H1 (cell line): ENCODE data around the gene SLC24A3. TPM values are rescaled to one million over a fixed set of nuclear protein-coding genes. Genes with fewer than 3 reads are reported as not detected.

Experiments used
- CTCF ChIA-PET: fragments of 300-600 bp; sonication (Branson Sonifier 250); formaldehyde crosslinking; loops from one replicate; lab custom pipeline; 2021; ENCODE audit not compliant: partially characterized antibody; lab: Charles Lee
- POLR2A ChIA-PET: fragments of 300-600 bp; sonication (Branson Sonifier 250); formaldehyde crosslinking; loops from one replicate; lab custom pipeline; 2021; ENCODE audit warnings: inconsistent platforms; ENCODE audit not compliant: partially characterized antibody; lab: Charles Lee
- DNase-seq, 2 experiments: peaks; one replicate each; pipeline versions ENCODE4 v3.0.0 to v3.0.0-alpha.2; 2010 to 2022; ENCODE audit warnings: low spot score in 2 of 2, low read depth in 1 of 2, mixed read lengths in 1 of 2
- FAIRE-seq: peaks from 2 replicates; lab custom pipeline; 2011; peaks lifted over from hg19 to GRCh38; lab: Jason Lieb, UNC
- H2AFZ ChIP-seq: 2 replicates; pipeline ENCODE4 v1.8.1; 2012; ENCODE audit warnings: low read length, inconsistent platforms
- H2AK5ac ChIP-seq: 2 replicates; pipeline ENCODE4 v1.6.1; 2013; ENCODE audit warnings: low read depth, low read length
- H2BK120ac ChIP-seq: replicated peaks from 2 replicates; pipeline ENCODE3; 2013; ENCODE audit warnings: low read depth, low read length, inconsistent platforms
- H2BK12ac ChIP-seq: 2 replicates; pipeline ENCODE4 v1.6.1; 2013; ENCODE audit warnings: low read depth, low read length
- H2BK15ac ChIP-seq: 2 replicates; pipeline ENCODE4 v1.6.1; 2013; ENCODE audit warnings: low read length
- H2BK20ac ChIP-seq: 2 replicates; pipeline ENCODE4 v1.6.1; 2013; ENCODE audit warnings: low read length
- H2BK5ac ChIP-seq: 2 replicates; pipeline ENCODE4 v1.6.1; 2013; ENCODE audit warnings: low read depth, low read length
- H3K14ac ChIP-seq: 2 replicates; pipeline ENCODE4 v1.6.1; 2013; ENCODE audit warnings: inconsistent platforms; ENCODE audit not compliant: insufficient read length
- H3K18ac ChIP-seq: 2 replicates; pipeline ENCODE4 v1.6.1; 2013; ENCODE audit warnings: low read length; ENCODE audit errors: extremely low read depth
- H3K23ac ChIP-seq: 2 replicates; pipeline ENCODE4 v1.6.1; 2013; ENCODE audit warnings: inconsistent platforms; ENCODE audit not compliant: insufficient read length
- H3K23me2 ChIP-seq: 2 replicates; pipeline ENCODE4 v1.6.1; 2013; ENCODE audit warnings: low read depth, low read length
- H3K27ac ChIP-seq: 2 replicates; pipeline ENCODE4 v1.6.1; 2011; ENCODE audit warnings: low read depth, low read length, inconsistent platforms
- H3K27me3 ChIP-seq, 4 experiments: replicated peaks in 1 of 4; 1 replicate in 1 of 4; 2 replicates in 3 of 4; pipeline versions ENCODE4 v1.6.1 to v1.8.1; 2011 to 2013; ENCODE audit warnings: low read length in 3 of 4, mild to moderate bottlenecking in 3 of 4, inconsistent platforms in 2 of 4, mixed read lengths in 2 of 4, moderate library complexity in 1 of 4; ENCODE audit not compliant: control insufficient read depth in 3 of 4, insufficient read depth in 3 of 4; ENCODE audit errors: extremely low read depth in 1 of 4
- H3K36me3 ChIP-seq, 4 experiments: 2 replicates each; pipeline versions ENCODE4 v1.6.1 to v1.8.1; 2011 to 2013; ENCODE audit warnings: mild to moderate bottlenecking in 4 of 4, low read length in 3 of 4, moderate library complexity in 2 of 4, control low read depth in 1 of 4, inconsistent platforms in 1 of 4; ENCODE audit not compliant: insufficient read depth in 4 of 4, control insufficient read depth in 2 of 4
- H3K4ac ChIP-seq: replicated peaks from 2 replicates; pipeline ENCODE3; 2013; ENCODE audit warnings: low read length, low read depth, mixed read lengths, inconsistent platforms; ENCODE audit not compliant: insufficient read length
- H3K4me1 ChIP-seq, 4 experiments: replicated peaks in 1 of 4; 1 replicate in 1 of 4; 2 replicates in 3 of 4; pipeline versions ENCODE4 v1.6.1 to v1.8.1; 2011 to 2013; ENCODE audit warnings: low read length in 3 of 4, inconsistent platforms in 2 of 4, mixed read lengths in 1 of 4; ENCODE audit not compliant: insufficient read depth in 4 of 4, control insufficient read depth in 3 of 4
- H3K4me2 ChIP-seq, 2 experiments: 2 replicates each; pipeline versions ENCODE4 v1.6.1 to v1.8.1; 2011 to 2013; ENCODE audit warnings: low read depth in 2 of 2, low read length in 2 of 2, control low read depth in 1 of 2, inconsistent platforms in 1 of 2, mild to moderate bottlenecking in 1 of 2; ENCODE audit not compliant: insufficient read depth in 1 of 2
- H3K4me3 ChIP-seq, 4 experiments: fragments of 200-600, 300-600 bp in 1 of 4; sonication (generic), shearing (Covaris generic), sonication (Bioruptor Twin) in 1 of 4; 2 replicates each; pipeline versions ENCODE4 v1.5.1 to v1.8.1; 2011 to 2016; ENCODE audit warnings: low read length in 4 of 4, low read depth in 3 of 4, control low read depth in 2 of 4, inconsistent platforms in 2 of 4, mild to moderate bottlenecking in 2 of 4, mixed read lengths in 1 of 4, moderate library complexity in 1 of 4; ENCODE audit not compliant: insufficient read depth in 2 of 4; ENCODE audit errors: extremely low read depth in 1 of 4
- H3K56ac ChIP-seq: replicated peaks from 2 replicates; pipeline ENCODE3; 2013; ENCODE audit warnings: low read depth, mild to moderate bottlenecking, mixed read lengths, low read length, inconsistent platforms; ENCODE audit not compliant: insufficient read length
- H3K79me1 ChIP-seq: 2 replicates; pipeline ENCODE4 v1.6.1; 2013; ENCODE audit warnings: low read depth, low read length, control low read depth
- H3K79me2 ChIP-seq, 2 experiments: 2 replicates each; pipeline versions ENCODE4 v1.6.1 to v1.8.1; 2012 to 2013; ENCODE audit warnings: low read length in 2 of 2, mild to moderate bottlenecking in 2 of 2, inconsistent platforms in 1 of 2; ENCODE audit not compliant: insufficient read depth in 2 of 2, control insufficient read depth in 1 of 2
- H3K9ac ChIP-seq, 4 experiments: replicated peaks in 1 of 4; 1 replicate in 1 of 4; 2 replicates in 3 of 4; pipeline versions ENCODE4 v1.6.1 to v1.8.1; 2011 to 2013; ENCODE audit warnings: low read depth in 3 of 4, low read length in 3 of 4, control low read depth in 2 of 4, mild to moderate bottlenecking in 2 of 4, moderate library complexity in 2 of 4, inconsistent platforms in 1 of 4; ENCODE audit errors: extremely low read depth in 1 of 4
- H3K9me3 ChIP-seq, 2 experiments: 2 replicates each; pipeline versions ENCODE4 v1.6.1 to v1.8.1; 2012 to 2013; ENCODE audit warnings: mild to moderate bottlenecking in 2 of 2, moderate library complexity in 2 of 2, control low read depth in 1 of 2, inconsistent platforms in 1 of 2, low read depth in 1 of 2, low read length in 1 of 2, mixed read lengths in 1 of 2; ENCODE audit not compliant: insufficient read depth in 2 of 2
- H4K20me1 ChIP-seq, 2 experiments: replicated peaks in 1 of 2; 2 replicates each; pipeline versions ENCODE3 to v1.8.1; 2011 to 2013; ENCODE audit warnings: inconsistent platforms in 2 of 2, low read length in 2 of 2, mild to moderate bottlenecking in 1 of 2; ENCODE audit not compliant: insufficient read depth in 2 of 2, control insufficient read depth in 1 of 2
- H4K5ac ChIP-seq: 2 replicates; pipeline ENCODE4 v1.6.1; 2013; ENCODE audit warnings: low read length, low read depth, mixed read lengths, inconsistent platforms; ENCODE audit not compliant: insufficient read length
- H4K8ac ChIP-seq: 2 replicates; pipeline ENCODE4 v1.8.0; 2013; ENCODE audit warnings: mild to moderate bottlenecking, moderate library complexity, low read length, inconsistent platforms; ENCODE audit not compliant: insufficient read depth; ENCODE audit errors: extremely low read depth
- H4K91ac ChIP-seq: replicated peaks from 2 replicates; pipeline ENCODE3; 2013; ENCODE audit warnings: low read length, mixed read lengths, inconsistent platforms; ENCODE audit not compliant: insufficient read length
- BACH1 ChIP-seq: IDR thresholded peaks from 2 replicates; pipeline ENCODE4 v1.6.1; 2012; ENCODE audit warnings: low read length, improper control_type of control experiment
- EZH2 ChIP-seq: fragments of 200-600 bp; sonication (generic); IDR thresholded peaks from 2 replicates; pipeline ENCODE4 v1.7.1; 2012; ENCODE audit warnings: low read depth, mild to moderate bottlenecking, moderate library complexity, low read length, inconsistent platforms; ENCODE audit not compliant: severe bottlenecking
- GABPA ChIP-seq: IDR thresholded peaks from 2 replicates; pipeline ENCODE4 v1.6.1; 2011; ENCODE audit warnings: mild to moderate bottlenecking, low read length, moderate library complexity, borderline replicate concordance; ENCODE audit not compliant: insufficient read depth
- HDAC6 ChIP-seq: IDR thresholded peaks from one replicate; pipeline ENCODE4 v1.7.1; 2012; ENCODE audit warnings: low read depth, mild to moderate bottlenecking, inconsistent platforms, low read length, moderate library complexity
- RXRA ChIP-seq: IDR thresholded peaks from 2 replicates; pipeline ENCODE4 v1.6.1; 2011; ENCODE audit warnings: low read depth, mild to moderate bottlenecking, low read length, moderate library complexity; ENCODE audit not compliant: insufficient read depth
- TBP ChIP-seq: IDR thresholded peaks from 2 replicates; pipeline ENCODE4 v1.6.1; 2011; ENCODE audit warnings: low read depth, low read length, improper control_type of control experiment
- TCF12 ChIP-seq: IDR thresholded peaks from 2 replicates; pipeline ENCODE4 v1.6.1; 2011; ENCODE audit warnings: low read depth, mild to moderate bottlenecking, low read length
- TEAD4 ChIP-seq: IDR thresholded peaks from 2 replicates; pipeline ENCODE4 v1.6.1; 2012; ENCODE audit warnings: low read depth, low read length, inconsistent platforms, mixed read lengths
- USF2 ChIP-seq: IDR thresholded peaks from 2 replicates; pipeline ENCODE4 v1.6.1; 2011; ENCODE audit warnings: low read length, improper control_type of control experiment
- WGBS, 2 experiments: shearing (Covaris generic) in 1 of 2; methylation state at CpG; one replicate each; pipeline versions ENCODE4 v1.1.6 to v1.1.7; 2013 to 2015; ENCODE audit warnings: low lambda C conversion rate in 2 of 2, mixed read lengths in 2 of 2, inconsistent platforms in 1 of 2, low coverage in 1 of 2, missing lambda C conversion rate in 1 of 2; ENCODE audit not compliant: insufficient replicate concordance in 2 of 2, insufficient coverage in 1 of 2, insufficient read length in 1 of 2; ENCODE audit errors: extremely low coverage in 1 of 2, missing lambda C conversion rate in 1 of 2; 5-methylcytosine and 5-hydroxymethylcytosine counted together
- polyA plus RNA-seq, 7 experiments: library from polyadenylated mRNA; depleted of rRNA in 3 of 7; stranded (reverse) in 5 of 7; unstranded in 2 of 7; fragments of >200 nt in 5 of 7; fragments of 200-250 nt in 2 of 7; gene quantifications; 1 replicate in 5 of 7; 2 replicates in 1 of 7; 4 replicates in 1 of 7; pipeline versions ENCODE4 v1.2.1 to v1.2.3, GENCODE V29; 2011 to 2013; ENCODE audit warnings: missing spikeins in 2 of 7, mixed read lengths in 2 of 7
- total RNA-seq: library from RNA; stranded (reverse); fragmentation: NEBNext Ultra II Directional; extraction: Animal tissue kit (Norgen Biotek cat#: 25700); gene quantifications from 2 replicates; pipeline ENCODE4 v1.2.1, GENCODE V29; 2021

Gene SLC24A3
- total and polyA plus RNA-seq, 2 of the 8 experiments (the other 6 are each of a cell fraction or from before 2014, with no cell fraction given) = 4.5 to 6.3 TPM

GRCh38 chr20:19256085-19256484, 43.6 kb downstream of the SLC24A3 start:
- H2BK12ac ChIP-seq = no peak overlapping the region
- POLR2A ChIA-PET = no interaction called here
- no peak overlapping the region for H3K27ac ChIP-seq
- H3K79me1 ChIP-seq = no peaks in the 10 kb centered on the region; the same call in 1 of the 2 replicates
- no peak overlapping the region for H3K9ac ChIP-seq
- H2BK120ac ChIP-seq = no peak overlapping the region
- no peak overlapping the region for H3K18ac ChIP-seq
- H3K4ac ChIP-seq = no peak overlapping the region
- H2BK20ac ChIP-seq = no peak overlapping the region
- no peaks in the 10 kb centered on the region for H3K79me2 ChIP-seq
- H2AK5ac ChIP-seq = no peak overlapping the region
- no peak overlapping the region for H3K56ac ChIP-seq
- H4K8ac ChIP-seq = no peak overlapping the region
- FAIRE-seq (no peak), DNase-seq (no peak)
- no peak overlapping the region for H4K91ac ChIP-seq
- H4K5ac ChIP-seq = no peak overlapping the region
- H3K27me3 ChIP-seq = no peaks in the 10 kb centered on the region
- H2BK5ac ChIP-seq = no peak overlapping the region
- H3K36me3 ChIP-seq = no peaks in the 10 kb centered on the region
- no peak overlapping the region for H3K23ac ChIP-seq
- H3K4me1 ChIP-seq = no peaks in the 10 kb centered on the region
- CTCF ChIA-PET = no interaction called here
- no peaks in the 10 kb centered on the region for H3K23me2 ChIP-seq
- no peak for TF ChIP-seq RXRA
- TF ChIP-seq TBP = no peak
- no peak for TF ChIP-seq USF2
- TF ChIP-seq TCF12 = no peak
- no peak for TF ChIP-seq EZH2
- no peak for TF ChIP-seq TEAD4
- TF ChIP-seq GABPA = no peak
- TF ChIP-seq BACH1 = no peak
- no peak for TF ChIP-seq HDAC6
- H2AFZ ChIP-seq = no peak overlapping the region
- no peak overlapping the region for H3K14ac ChIP-seq
- no peak overlapping the region for H2BK15ac ChIP-seq
- 89% methylated on average over 2 of the region's 2 CpGs; no CpG with 5 or more reads in 1 of the 2 experiments for WGBS, 2 experiments
- H3K4me3 ChIP-seq = no peak overlapping the region
- H3K9me3 ChIP-seq = no peaks in the 10 kb centered on the region
- H4K20me1 ChIP-seq = no peaks in the 10 kb centered on the region
- H3K4me2 ChIP-seq = no peak overlapping the region
